Activated CD8-positive, alpha-beta memory T cell treated with anti-CD3 and anti-CD28 coated beads, Interleukin-2, amount 50 U/mL, for 24 hours (primary cell): ENCODE measurements around the gene EXPH5.
"Not testable (repeated sequence)": the region's sequence is repeated elsewhere in the genome, so short reads cannot be mapped to it uniquely, and the experiment has no call there.

Experiments
- DNase-seq: peaks from one replicate; pipeline ENCODE4 v3.0.0-alpha.2; 2020; ENCODE audit errors: extremely low read depth

Gene EXPH5

GRCh38 chr11:108593214-108593922 lies at the start of gene EXPH5:
Gene EXPH5 (minus strand): TSS chr11:108593768. CDS start chr11:108593536, 232 bp downstream.
- peak; percentile 64 for DNase-seq

GRCh38 chr11:108641752-108642151 lies 48.2 kb upstream of the EXPH5 start:
- not testable (repeated sequence) for DNase-seq

DNA sequence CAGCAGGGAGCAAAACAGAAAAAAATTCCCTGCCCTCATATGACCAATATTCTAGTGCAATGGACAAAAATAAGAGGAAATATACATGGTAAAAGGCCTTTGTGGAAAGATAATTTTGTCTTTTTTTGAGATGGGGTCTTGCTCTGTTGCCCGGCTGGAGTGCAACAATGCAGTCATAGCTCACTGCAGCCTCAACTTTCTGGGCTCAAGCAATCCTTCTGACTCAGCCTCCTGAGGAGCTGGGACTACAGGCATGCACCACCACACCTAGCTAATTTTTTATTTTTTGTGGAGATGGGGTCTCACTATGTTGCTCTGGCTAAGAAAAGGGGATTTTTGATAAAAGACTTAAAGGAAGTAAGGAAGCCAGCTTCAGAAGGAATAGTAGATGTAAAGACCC lies 45.6 kb upstream of the EXPH5 start:
- DNase-seq, result no peak

DNA sequence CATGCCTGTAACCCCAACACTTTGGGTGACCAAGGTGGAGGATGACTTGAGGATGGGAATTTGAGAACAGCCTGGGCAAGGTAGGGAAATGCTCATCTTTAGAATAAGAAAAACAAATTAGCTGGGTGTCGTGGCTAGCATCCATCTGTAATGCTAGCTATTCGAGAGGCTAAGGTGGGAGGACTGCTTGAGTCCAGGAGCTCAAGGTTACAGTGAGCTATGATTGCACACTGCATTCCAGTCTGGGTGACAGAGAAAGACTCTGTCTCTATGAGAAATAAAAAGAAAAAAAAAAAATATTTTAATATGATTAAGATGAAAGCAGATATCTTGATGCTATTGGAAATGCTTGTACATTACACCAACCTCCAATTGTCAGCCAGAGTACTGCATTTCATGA lies 42.7 kb upstream of the EXPH5 start:
- no peak for DNase-seq

DNA sequence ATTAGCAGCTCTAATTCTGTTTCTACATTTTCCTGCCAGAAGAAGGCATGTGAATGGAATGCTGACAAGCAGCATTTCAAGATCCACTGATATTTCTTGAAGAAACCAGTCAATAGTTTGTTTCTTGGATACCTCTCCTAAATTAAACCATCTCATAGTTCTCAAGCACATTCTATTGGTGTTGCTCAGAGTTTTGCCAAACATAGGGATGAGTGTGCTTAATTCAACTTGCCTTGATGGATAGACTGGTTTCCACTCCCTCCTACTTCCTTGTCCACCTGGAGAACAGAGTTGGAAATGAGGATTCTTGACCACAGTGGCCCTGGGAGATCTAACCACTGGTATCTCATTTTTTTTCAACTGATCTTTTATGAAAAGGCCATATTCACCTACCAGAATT lies 41.5 kb upstream of the EXPH5 start:
- no peak for DNase-seq

DNA sequence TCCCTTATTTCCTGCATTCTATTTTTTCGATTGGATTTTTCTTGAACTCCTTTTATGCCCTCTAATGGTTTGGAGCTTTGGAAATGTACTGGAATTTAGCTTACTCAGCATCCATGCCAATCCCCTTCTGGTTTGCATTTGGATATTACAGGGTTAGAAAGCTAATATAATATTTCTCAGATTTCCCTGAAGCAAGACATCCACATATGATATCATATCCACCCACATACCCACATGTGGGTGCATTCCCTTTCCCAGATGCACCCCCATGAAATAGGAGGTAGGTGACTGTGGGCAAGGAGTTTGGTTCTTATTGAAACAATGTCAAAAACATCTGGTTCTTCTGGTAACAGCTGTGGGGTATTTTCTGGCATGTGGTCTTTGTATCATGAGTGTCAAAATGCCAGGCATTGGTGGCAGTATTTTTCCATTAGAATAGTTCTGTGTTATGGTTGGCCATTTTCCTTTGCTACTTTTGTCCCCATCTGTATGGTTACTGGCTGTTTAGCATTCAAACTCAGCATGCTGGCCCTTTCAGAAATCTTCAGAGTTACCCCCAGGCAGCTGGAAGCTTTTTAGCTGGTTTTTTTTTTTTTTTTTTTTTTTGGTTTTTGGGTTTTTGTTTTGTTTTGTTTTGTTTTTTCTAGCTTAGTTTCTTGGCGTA lies 38.6 kb upstream of the EXPH5 start:
- DNase-seq, result no peak

DNA sequence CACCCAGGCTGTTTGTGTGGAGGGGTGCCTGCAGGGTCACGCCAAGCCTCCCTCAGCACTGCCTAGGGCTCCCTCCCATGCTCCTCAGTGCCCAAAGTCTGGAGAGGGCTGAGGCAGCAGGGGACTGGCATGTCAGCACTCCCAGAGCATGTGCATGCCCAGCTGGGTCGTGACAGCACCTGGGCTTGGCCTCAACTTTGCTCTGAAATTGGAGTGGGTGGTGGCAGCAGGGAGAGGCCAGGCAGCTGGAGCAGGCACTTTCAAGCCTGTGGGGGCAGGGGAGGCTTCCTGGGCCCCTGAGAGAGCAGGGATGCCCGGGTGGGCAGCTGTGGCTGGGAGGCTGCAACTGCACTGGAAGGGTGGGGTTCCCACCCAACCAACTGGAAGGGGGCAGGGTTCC lies 35.7 kb upstream of the EXPH5 start:
- DNase-seq, result no peak

DNA sequence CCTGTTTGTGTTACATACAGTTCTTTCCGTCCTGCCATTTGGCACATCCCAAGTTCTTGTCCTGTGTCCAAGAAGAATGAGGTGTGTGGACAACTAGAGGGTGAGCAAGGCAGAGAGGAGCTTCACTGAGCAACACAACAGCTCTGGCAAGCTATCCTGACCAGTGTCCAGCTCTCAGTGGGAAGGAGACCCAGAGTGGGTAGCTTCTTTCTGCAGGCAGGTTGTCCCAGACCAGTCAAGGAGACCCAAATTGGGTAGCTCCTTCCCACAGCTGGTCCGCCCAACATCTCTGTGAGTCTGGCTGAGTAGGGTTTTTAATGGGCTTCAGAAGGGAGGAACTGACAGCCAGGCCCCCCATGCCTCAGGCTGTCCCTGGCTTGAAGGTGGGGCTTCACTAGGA lies 35.2 kb upstream of the EXPH5 start:
- no peak for DNase-seq

GRCh38 chr11:108628326-108628725 lies 34.8 kb upstream of the EXPH5 start:
- DNase-seq, result no peak

- DNase-seq, result no peak
Observed at GRCh38 chr11:108624196-108624925, 30.8 kb upstream of the EXPH5 start.

GRCh38 chr11:108622341-108622740 lies 28.8 kb upstream of the EXPH5 start:
- DNase-seq, result no peak

DNA sequence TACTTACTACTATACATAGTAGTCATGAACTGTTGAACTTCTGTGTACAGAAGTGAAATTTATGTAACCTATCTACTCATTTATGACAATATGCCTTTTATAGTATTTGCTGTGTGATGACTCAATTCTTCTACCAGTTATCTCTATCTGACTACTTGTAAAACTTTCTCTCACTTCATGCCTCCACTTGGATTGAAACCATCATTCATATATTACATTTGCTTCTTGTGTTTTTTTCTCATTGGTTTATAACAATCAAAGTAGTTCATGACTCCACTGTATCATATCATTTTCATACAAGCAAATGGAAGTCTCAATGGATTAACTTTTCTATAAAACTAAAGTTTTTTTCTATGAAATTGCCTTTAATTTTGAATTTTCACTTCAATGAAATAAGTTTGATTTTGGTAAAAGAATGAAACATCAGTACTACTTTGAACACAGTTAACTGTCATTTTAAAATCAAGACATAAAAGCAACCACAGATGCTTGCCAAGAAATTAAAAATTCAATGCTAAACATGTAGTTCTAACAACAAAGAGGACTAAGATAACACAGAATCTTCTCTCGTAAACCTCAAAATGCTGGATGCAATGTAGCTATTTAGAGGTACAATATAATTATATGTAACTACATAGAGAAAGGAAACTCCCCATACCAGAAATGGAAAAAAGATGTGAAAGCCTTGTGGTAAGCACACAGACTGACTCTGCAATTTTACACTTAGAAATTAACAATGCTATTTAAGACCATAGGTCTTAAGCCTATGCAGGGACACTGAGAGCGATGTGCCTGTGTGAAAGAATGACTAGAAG lies 27.6 kb upstream of the EXPH5 start:
- DNase-seq, result no peak

- DNase-seq, result no peak
Observed at GRCh38 chr11:108618529-108618928, 25.0 kb upstream of the EXPH5 start.

DNA sequence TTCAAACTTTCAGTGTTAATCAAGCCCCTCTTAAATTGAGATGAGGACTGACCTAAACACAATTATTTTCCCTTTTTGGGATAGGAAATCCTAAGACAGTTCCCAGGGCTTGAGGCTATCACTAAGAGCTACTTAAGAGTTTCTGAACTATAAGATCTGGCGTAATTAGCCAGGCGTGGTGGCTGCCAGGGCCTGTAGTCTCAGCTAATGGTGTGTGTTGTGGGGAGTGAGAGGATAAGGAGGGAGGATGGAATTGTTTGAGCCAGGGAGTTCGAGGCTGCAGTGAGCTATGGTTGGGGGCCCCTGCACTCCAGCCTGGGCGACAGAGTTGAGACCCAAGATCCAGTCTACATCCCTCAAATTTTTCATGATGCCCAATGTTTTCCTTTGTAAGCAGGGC lies 23.5 kb upstream of the EXPH5 start:
- no peak for DNase-seq

DNA sequence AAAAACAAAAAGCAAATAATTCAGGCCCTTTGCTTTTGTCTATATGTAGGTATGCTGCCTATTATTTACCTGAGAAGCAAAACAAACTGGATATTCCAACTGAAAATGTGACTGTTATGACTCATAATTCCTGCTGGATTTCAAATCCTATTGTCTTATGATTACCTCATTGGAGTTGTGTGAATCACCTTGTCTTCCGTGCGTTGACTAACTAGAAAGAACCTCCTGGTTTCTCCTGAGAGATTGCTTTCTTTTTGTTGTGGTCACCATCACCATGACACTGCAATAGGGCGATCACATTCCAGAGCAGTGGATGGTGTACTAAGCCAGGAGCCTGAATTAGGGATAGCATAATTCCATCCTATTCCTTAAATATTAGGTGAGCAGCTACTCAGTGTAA lies 23.0 kb upstream of the EXPH5 start:
- DNase-seq, result no peak

GRCh38 chr11:108614086-108614485 lies 20.5 kb upstream of the EXPH5 start:
- no peak for DNase-seq

DNA sequence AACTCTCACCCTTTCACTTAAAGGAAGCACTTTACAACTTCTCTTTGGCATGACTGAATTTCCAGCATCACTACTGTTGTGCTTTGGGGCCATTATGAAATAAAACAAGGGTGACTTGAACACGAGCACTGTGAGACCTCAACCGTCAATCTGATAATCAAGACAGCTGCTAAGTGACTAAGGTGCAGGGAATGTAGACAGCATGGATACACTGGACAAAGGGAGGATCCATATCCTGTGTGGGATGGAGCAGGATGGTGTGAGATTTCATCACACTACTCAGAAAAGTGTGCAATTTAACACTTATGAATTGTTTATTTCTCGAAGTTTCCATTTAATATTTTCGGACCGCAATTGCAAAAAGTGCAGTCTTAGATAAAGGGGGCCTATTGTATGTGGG lies 16.1 kb upstream of the EXPH5 start:
- DNase-seq, result no peak

GRCh38 chr11:108608548-108608947 lies 15.0 kb upstream of the EXPH5 start:
- no peak for DNase-seq

GRCh38 chr11:108606495-108607160 lies 13.1 kb upstream of the EXPH5 start:
- DNase-seq, result no peak

DNA sequence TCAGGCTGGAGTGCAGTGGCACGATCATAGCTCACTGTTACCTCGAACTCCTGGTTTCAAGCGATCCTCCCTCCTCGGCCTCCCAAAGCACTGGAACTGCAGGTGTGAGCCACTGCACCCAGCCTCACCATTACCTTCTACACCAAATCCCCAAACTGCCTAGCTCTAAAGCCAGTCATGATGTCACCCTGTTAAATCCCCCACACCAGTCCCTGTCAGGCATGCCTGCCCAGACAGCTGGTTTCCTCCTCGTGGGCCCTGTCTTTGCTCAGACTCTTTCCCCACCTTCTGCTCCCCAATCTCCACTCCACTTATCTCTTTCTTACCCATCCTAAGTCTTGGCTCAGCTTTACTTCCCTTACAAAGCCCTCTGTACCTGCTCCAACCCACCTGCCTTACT lies 12.5 kb upstream of the EXPH5 start:
- DNase-seq, result no peak

- not testable (repeated sequence) for DNase-seq
Observed at GRCh38 chr11:108602818-108603217, 9.2 kb upstream of the EXPH5 start.

GRCh38 chr11:108601150-108601549 lies 7.6 kb upstream of the EXPH5 start:
- no peak for DNase-seq
